CD14-positive monocyte (primary cell): ENCODE measurements around the gene BRF1. TPM values are rescaled to one million over a fixed set of nuclear protein-coding genes. Genes with fewer than 3 reads are reported as not detected.
A peak's percentile ranks its signal among the peaks of the same experiment; 100 is the strongest.

ENCODE experiments used
- DNase-seq, 3 donors: peaks; one replicate each; pipeline ENCODE4 v3.0.0-alpha.2; 2011 to 2022
- H2AFZ ChIP-seq: 2 replicates; pipeline ENCODE4 v1.6.0; 2012; ENCODE audit warnings: mild to moderate bottlenecking, low read depth, low read length, inconsistent platforms; ENCODE audit not compliant: insufficient read depth, poor library complexity, severe bottlenecking
- H3K27ac ChIP-seq, 2 donors: 1 replicate in 1 of 2; 2 replicates in 1 of 2; pipeline ENCODE4 v1.5.1; 2012 to 2013; ENCODE audit warnings: low read length in 2 of 2, control low read depth in 1 of 2, inconsistent platforms in 1 of 2, low read depth in 1 of 2, mild to moderate bottlenecking in 1 of 2
- H3K27me3 ChIP-seq, 2 donors: one replicate each; pipeline versions ENCODE4 v1.6.0 to v1.6.1; 2011 to 2013; ENCODE audit warnings: low read length in 2 of 2; ENCODE audit not compliant: control insufficient read depth in 2 of 2, insufficient read depth in 2 of 2
- H3K36me3 ChIP-seq, 2 donors: replicated peaks in 1 of 2; 1 replicate in 1 of 2; 2 replicates in 1 of 2; pipeline versions ENCODE4 v1.5.1 to v1.6.1; 2012 to 2013; ENCODE audit warnings: low read length in 2 of 2, control low read depth in 1 of 2, inconsistent platforms in 1 of 2, mild to moderate bottlenecking in 1 of 2; ENCODE audit not compliant: insufficient read depth in 2 of 2, control insufficient read depth in 1 of 2
- H3K4me1 ChIP-seq, 2 donors: 1 replicate in 1 of 2; 2 replicates in 1 of 2; pipeline versions ENCODE4 v1.5.1 to v1.6.1; 2012 to 2013; ENCODE audit warnings: low read length in 2 of 2, control low read depth in 1 of 2, inconsistent platforms in 1 of 2, mild to moderate bottlenecking in 1 of 2, moderate library complexity in 1 of 2; ENCODE audit not compliant: insufficient read depth in 2 of 2, control insufficient read depth in 1 of 2
- H3K4me2 ChIP-seq: replicated peaks from 2 replicates; pipeline ENCODE3; 2012; ENCODE audit warnings: low read length, moderate library complexity, mild to moderate bottlenecking; ENCODE audit not compliant: poor library complexity, severe bottlenecking; ENCODE audit errors: extremely low read depth
- H3K4me3 ChIP-seq, 3 experiments: fragments of 200-600 bp in 1 of 3; sonication (generic) in 1 of 3; replicated peaks in 1 of 3; 1 replicate in 2 of 3; 2 replicates in 1 of 3; pipeline ENCODE4 v1.5.1; 2011 to 2013; ENCODE audit warnings: low read length in 3 of 3, mild to moderate bottlenecking in 3 of 3, control low read depth in 2 of 3, low read depth in 2 of 3, inconsistent platforms in 1 of 3, moderate library complexity in 1 of 3
- H3K79me2 ChIP-seq: 2 replicates; pipeline ENCODE4 v1.6.0; 2012; ENCODE audit warnings: mild to moderate bottlenecking, control low read depth, inconsistent platforms, low read length, moderate library complexity; ENCODE audit not compliant: insufficient read depth
- H3K9ac ChIP-seq: 2 replicates; pipeline ENCODE4 v1.6.0; 2017; ENCODE audit warnings: low read length, mild to moderate bottlenecking; ENCODE audit not compliant: insufficient read depth, poor library complexity, severe bottlenecking
- H3K9me3 ChIP-seq, 2 donors: replicated peaks in 1 of 2; 1 replicate in 1 of 2; 2 replicates in 1 of 2; pipeline versions ENCODE4 v1.5.1 to v1.6.1; 2012 to 2013; ENCODE audit warnings: low read length in 2 of 2, control low read depth in 1 of 2; ENCODE audit not compliant: control insufficient read depth in 1 of 2, insufficient read depth in 1 of 2
- H4K20me1 ChIP-seq: 2 replicates; pipeline ENCODE4 v1.6.0; 2012; ENCODE audit warnings: mild to moderate bottlenecking, low read length, control low read depth, moderate library complexity; ENCODE audit not compliant: insufficient read depth
- H3K27ac Mint-ChIP-seq, 7 donors: one replicate each; pipeline ENCODE4 v1.8.0; 2020; ENCODE audit warnings: mild to moderate bottlenecking in 7 of 7, mixed read lengths in 7 of 7, moderate library complexity in 6 of 7, inconsistent platforms in 2 of 7
- H3K27me3 Mint-ChIP-seq, 3 donors: one replicate each; pipeline ENCODE4 v1.8.0; 2021 to 2022; ENCODE audit warnings: low read depth in 3 of 3, mild to moderate bottlenecking in 3 of 3, mixed read lengths in 3 of 3, moderate library complexity in 3 of 3, inconsistent platforms in 1 of 3
- H3K36me3 Mint-ChIP-seq, 2 donors: one replicate each; pipeline ENCODE4 v1.8.0; 2020; ENCODE audit warnings: mixed read lengths in 2 of 2, inconsistent platforms in 1 of 2, mild to moderate bottlenecking in 1 of 2
- H3K4me1 Mint-ChIP-seq: one replicate; pipeline ENCODE4 v1.8.0; 2020; ENCODE audit warnings: mild to moderate bottlenecking, mixed read lengths
- H3K4me3 Mint-ChIP-seq, 2 donors: one replicate each; pipeline ENCODE4 v1.8.0; 2020; ENCODE audit warnings: mild to moderate bottlenecking in 2 of 2, mixed read lengths in 2 of 2, moderate library complexity in 1 of 2
- H3K9me3 Mint-ChIP-seq, 7 donors: one replicate each; pipeline ENCODE4 v1.8.0; 2020 to 2022; ENCODE audit warnings: mixed read lengths in 7 of 7, mild to moderate bottlenecking in 6 of 7, moderate library complexity in 6 of 7, inconsistent platforms in 2 of 7
- WGBS: methylation state at CpG from one replicate; pipeline ENCODE4 v1.1.5; 2013; ENCODE audit warnings: missing lambda C conversion rate; ENCODE audit not compliant: insufficient coverage; 5-methylcytosine and 5-hydroxymethylcytosine counted together
- intact Hi-C, 2 donors: fragments of 100-400 bp; cut with micrococcal nuclease; formaldehyde crosslinking; loops; one replicate each; pipeline versions ENCODE4 v1.15.0 to v1.15.1; 2023
- polyA plus RNA-seq, 3 donors: library from polyadenylated mRNA; depleted of rRNA in 1 of 3; unstranded in 2 of 3; stranded (reverse) in 1 of 3; fragments of 300-500 nt in 2 of 3; fragments of >200 nt in 1 of 3; fragmentation: Illumina TruSeq in 2 of 3; gene quantifications; 1 replicate in 2 of 3; 2 replicates in 1 of 3; pipeline ENCODE4 v1.2.3, GENCODE V29; 2012 to 2021
- TF ChIP-seq, protein P1 (sequence below): fragments of 200-600 bp; IDR thresholded peaks from one replicate; pipeline ENCODE4 v1.8.0; 2022; ENCODE audit warnings: antibody characterized with exemption, mild to moderate bottlenecking

BRF1 gene
- polyA plus RNA-seq, 3 donors, result 2.3 to 20.5 (median 2.5) TPM

DNA sequence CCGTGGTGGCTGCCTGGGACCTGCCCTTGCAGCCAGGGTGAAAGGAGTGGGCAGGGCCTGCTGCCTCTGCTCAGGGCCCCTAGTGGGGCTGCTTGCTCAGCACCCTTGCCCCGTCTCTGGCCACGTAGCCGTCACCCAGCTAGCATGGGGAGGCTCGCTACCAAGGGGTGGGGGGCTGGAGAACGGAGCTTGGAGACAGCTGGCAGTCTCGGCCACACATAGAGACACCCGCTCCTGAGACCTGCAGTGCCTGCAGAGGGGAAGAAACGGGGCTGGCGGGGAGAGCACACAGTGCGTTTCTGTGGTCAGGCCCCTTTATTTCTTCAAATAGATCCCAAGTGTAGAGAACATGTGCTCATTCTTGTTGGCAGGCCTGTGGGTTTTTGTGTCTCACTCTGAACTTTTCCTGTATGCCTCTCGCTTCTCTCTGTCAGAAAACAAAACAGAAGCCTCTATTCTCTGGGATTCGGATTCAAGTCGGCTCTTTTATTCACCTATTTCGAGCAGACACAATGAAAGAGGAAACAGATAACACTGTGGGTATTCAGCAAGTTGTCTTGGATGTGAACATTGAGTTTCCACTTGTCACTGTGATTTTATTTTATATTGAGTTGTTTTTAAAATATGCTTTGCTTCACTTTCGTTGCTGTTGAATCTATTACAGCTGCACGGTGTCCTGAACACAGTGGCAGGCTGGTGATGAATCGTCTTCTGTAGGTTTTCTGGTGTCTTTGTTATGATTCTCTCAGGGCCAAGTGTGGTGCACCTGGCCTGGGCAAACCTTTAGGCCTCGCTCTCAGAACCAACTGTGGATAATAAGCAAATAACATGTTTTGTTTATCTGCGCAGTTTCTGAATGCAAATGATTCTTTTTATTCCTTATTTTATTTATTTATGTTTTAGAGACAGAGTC is 40.3 kb upstream of the BRF1 start:
- Histone ChIP-seq H3K9me3 (peaks cover 0 to 4% of the 10 kb centered on the region in 2 donors), H4K20me1 (peaks cover 64% of the 10 kb centered on the region), H3K79me2 (no peaks in the 10 kb centered on the region), H3K36me3 (no peaks in the 10 kb centered on the region), H3K4me1 (peaks cover 7% of the 10 kb centered on the region in 2 donors), H3K4me2 (no peak overlapping the region), H3K4me3 (no peak overlapping the region), H3K27ac (no peak overlapping the region), H3K9ac (no peak overlapping the region), H3K27me3 (no peaks in the 10 kb centered on the region), H2AFZ (no peak overlapping the region)
- Mint-ChIP-seq H3K27me3 (peaks cover 3 to 8% (median 5%) of the 10 kb centered on the region in 3 donors), H3K9me3 (peaks cover 5 to 15% (median 10%) of the 10 kb centered on the region in 7 donors), H3K4me1 (peaks cover 24% of the 10 kb centered on the region), H3K27ac (peak overlapping the region in 1 of 7 donors; percentile 22), H3K36me3 (peaks cover 10 to 16% of the 10 kb centered on the region in 2 donors), H3K4me3 (no peak overlapping the region)
- WGBS, result 30% methylated on average over 13 of the region's 20 CpGs
- intact Hi-C loops, result no loop called here
- DNase-seq, result no peak
- TF ChIP-seq, protein P1, sequence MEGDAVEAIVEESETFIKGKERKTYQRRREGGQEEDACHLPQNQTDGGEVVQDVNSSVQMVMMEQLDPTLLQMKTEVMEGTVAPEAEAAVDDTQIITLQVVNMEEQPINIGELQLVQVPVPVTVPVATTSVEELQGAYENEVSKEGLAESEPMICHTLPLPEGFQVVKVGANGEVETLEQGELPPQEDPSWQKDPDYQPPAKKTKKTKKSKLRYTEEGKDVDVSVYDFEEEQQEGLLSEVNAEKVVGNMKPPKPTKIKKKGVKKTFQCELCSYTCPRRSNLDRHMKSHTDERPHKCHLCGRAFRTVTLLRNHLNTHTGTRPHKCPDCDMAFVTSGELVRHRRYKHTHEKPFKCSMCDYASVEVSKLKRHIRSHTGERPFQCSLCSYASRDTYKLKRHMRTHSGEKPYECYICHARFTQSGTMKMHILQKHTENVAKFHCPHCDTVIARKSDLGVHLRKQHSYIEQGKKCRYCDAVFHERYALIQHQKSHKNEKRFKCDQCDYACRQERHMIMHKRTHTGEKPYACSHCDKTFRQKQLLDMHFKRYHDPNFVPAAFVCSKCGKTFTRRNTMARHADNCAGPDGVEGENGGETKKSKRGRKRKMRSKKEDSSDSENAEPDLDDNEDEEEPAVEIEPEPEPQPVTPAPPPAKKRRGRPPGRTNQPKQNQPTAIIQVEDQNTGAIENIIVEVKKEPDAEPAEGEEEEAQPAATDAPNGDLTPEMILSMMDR, result no peak

DNA sequence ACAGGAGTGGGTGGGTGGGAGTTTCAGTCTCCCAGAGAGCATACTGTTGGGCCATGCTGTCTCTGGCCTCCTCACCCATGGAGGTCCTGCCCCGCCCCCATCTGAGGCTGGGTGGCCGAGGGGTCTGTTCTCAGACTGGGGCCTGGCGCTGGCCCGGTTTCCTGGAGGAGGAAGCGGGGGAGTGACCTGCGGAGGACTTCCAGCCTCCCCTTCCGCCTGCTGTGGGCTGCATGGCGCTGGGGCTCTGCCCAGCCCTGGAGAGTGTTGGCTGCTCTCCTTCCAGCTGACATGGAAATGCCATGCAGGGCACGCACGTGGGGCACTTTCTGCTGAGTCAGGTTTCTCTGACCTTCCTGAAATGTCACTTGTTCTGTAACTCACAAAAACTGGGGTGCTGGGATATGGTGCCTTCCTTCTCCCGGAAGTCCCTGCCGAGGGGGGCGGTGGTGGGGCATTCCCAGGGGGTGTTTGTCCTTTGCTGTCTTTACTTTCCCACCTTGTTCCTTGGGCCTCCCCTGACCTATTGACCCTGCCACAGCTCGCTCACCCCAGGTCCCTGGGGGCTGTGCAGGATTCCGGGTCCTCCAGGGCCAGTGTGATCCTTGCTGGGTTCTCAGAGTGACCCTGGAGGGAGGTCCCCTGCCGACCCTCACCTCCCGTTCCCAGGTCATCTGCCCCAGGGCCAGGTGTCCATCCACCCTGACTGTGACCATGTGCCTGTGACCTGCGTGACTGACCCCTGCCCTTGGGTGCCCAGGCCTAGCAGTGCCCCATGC is 37.4 kb upstream of the BRF1 start:
- no peak for DNase-seq
- H3K27ac Mint-ChIP-seq, result peak overlapping the region in 1 of 7 donors; percentile 82

More for the DNA sequence above, 37.4 kb upstream of the BRF1 start:
- Mint-ChIP-seq H3K4me1 (peaks cover 20% of the 10 kb centered on the region), H3K27me3 (peaks cover 3 to 9% (median 5%) of the 10 kb centered on the region in 3 donors), H3K4me3 (no peak overlapping the region), H3K36me3 (peaks cover 10 to 16% of the 10 kb centered on the region in 2 donors), H3K9me3 (peaks cover 0 to 7% (median 0%) of the 10 kb centered on the region in 7 donors)
- 56% methylated on average over 14 of the region's 18 CpGs for WGBS
- H3K4me2 ChIP-seq, result no peak overlapping the region
- H3K9ac ChIP-seq, result no peak overlapping the region
- H4K20me1 ChIP-seq, result peaks cover 68% of the 10 kb centered on the region
- H3K4me3 ChIP-seq, result no peak overlapping the region
- H3K36me3 ChIP-seq, result no peaks in the 10 kb centered on the region
- H3K9me3 ChIP-seq, result no peaks in the 10 kb centered on the region
- peaks cover 5% of the 10 kb centered on the region for H3K79me2 ChIP-seq
- no peak overlapping the region for H2AFZ ChIP-seq
- TF ChIP-seq, protein P1, result no peak
- H3K27me3 ChIP-seq, result no peaks in the 10 kb centered on the region
- intact Hi-C loops, result no loop called here
- H3K4me1 ChIP-seq, result peaks cover 7% of the 10 kb centered on the region in 2 donors
- H3K27ac ChIP-seq, result no peak overlapping the region
